ENCODE results near the gene STARD8. TPM values are rescaled to one million over a fixed set of nuclear protein-coding genes. Genes with fewer than 3 reads are reported as not detected.

STARD8 gene
- polyA plus RNA-seq, 1 experiment = 1.3 TPM

GRCh38 chrX:68694435-68695205, 47.2 kb downstream of the STARD8 start:
- POLR2A ChIA-PET = no interaction called here
- DNase-seq (ENCODE audit: low read depth, low spot score) = no peak
- no peaks in the 10 kb centered on the region for H3K9me3 ChIP-seq (ENCODE audit: control insufficient read depth, insufficient read depth, low read length)
- no peak overlapping the region for H3K27ac ChIP-seq (ENCODE audit: low read depth, low read length)
- H3K4me3 ChIP-seq (ENCODE audit: low read depth, low read length) = peak overlapping the region; percentile 64
- CTCF ChIA-PET = no interaction called here
- no peaks in the 10 kb centered on the region for H3K27me3 ChIP-seq (ENCODE audit: control insufficient read depth, insufficient read depth, low read length)
- TF ChIP-seq CTCF (IDR thresholded peaks at IDR 0.05; ENCODE audit: low read depth, low read length) = no peak

- POLR2A ChIA-PET = no interaction called here
- CTCF ChIA-PET = no interaction called here
- Histone ChIP-seq H3K27ac (ENCODE audit: low read depth, low read length) (no peak overlapping the region), H3K9me3 (ENCODE audit: control insufficient read depth, insufficient read depth, low read length) (no peaks in the 10 kb centered on the region), H3K4me3 (ENCODE audit: low read depth, low read length) (no peak overlapping the region), H3K27me3 (ENCODE audit: control insufficient read depth, insufficient read depth, low read length) (no peaks in the 10 kb centered on the region)
- TF ChIP-seq CTCF (IDR thresholded peaks at IDR 0.05; ENCODE audit: low read depth, low read length) = no peak
- no peak for DNase-seq (ENCODE audit: low read depth, low spot score)
These were observed 47.9 kb downstream of the STARD8 start for GRCh38 chrX:68695206-68695845.

- ChIA-PET CTCF (no interaction called here), POLR2A (no interaction called here)
- no peak for DNase-seq (ENCODE audit: low read depth, low spot score)
- Histone ChIP-seq H3K27ac (ENCODE audit: low read depth, low read length) (no peak overlapping the region), H3K9me3 (ENCODE audit: control insufficient read depth, insufficient read depth, low read length) (no peaks in the 10 kb centered on the region), H3K4me3 (ENCODE audit: low read depth, low read length) (no peak overlapping the region), H3K27me3 (ENCODE audit: control insufficient read depth, insufficient read depth, low read length) (no peaks in the 10 kb centered on the region)
- TF ChIP-seq CTCF (IDR thresholded peaks at IDR 0.05; ENCODE audit: low read depth, low read length) = no peak
These were observed 49.0 kb downstream of the STARD8 start for GRCh38 chrX:68696267-68696990.

- no peaks in the 10 kb centered on the region for H3K27me3 ChIP-seq (ENCODE audit: control insufficient read depth, insufficient read depth, low read length)
- no peak overlapping the region for H3K4me3 ChIP-seq (ENCODE audit: low read depth, low read length)
- ChIA-PET POLR2A (no interaction called here), CTCF (no interaction called here)
- DNase-seq (ENCODE audit: low read depth, low spot score) = no peak
- no peak overlapping the region for H3K27ac ChIP-seq (ENCODE audit: low read depth, low read length)
- H3K9me3 ChIP-seq (ENCODE audit: control insufficient read depth, insufficient read depth, low read length) = no peaks in the 10 kb centered on the region
- no peak for TF ChIP-seq CTCF (IDR thresholded peaks at IDR 0.05; ENCODE audit: low read depth, low read length)
These were observed 49.6 kb downstream of the STARD8 start for GRCh38 chrX:68697036-68697435.
